Esophagus muscularis mucosa (tissue), 4 donors: ENCODE results near the gene IFIH1. TPM values are rescaled to one million over a fixed set of nuclear protein-coding genes. Genes with fewer than 3 reads are reported as not detected.

ENCODE experiments used
- DNase-seq: peaks from one replicate; pipeline ENCODE4 v3.0.0-alpha.2; 2017; ENCODE audit errors: extremely low spot score
- H3K27ac ChIP-seq, 4 donors: fragments of 200-600 bp; sonication (generic); replicated peaks in 1 of 4; 1 replicate in 3 of 4; 2 replicates in 1 of 4; pipeline ENCODE4 v1.5.1; 2016 to 2019; ENCODE audit warnings: mild to moderate bottlenecking in 1 of 4
- H3K27me3 ChIP-seq, 4 donors: fragments of 200-600 bp; sonication (generic); one replicate each; pipeline versions ENCODE4 v1.5.1 to v1.6.0; 2016 to 2019
- H3K36me3 ChIP-seq, 4 donors: fragments of 200-600 bp; sonication (generic); one replicate each; pipeline ENCODE4 v1.5.1; 2016 to 2019
- H3K4me1 ChIP-seq, 4 donors: fragments of 200-600 bp; sonication (generic); one replicate each; pipeline ENCODE4 v1.5.1; 2016 to 2019
- H3K4me3 ChIP-seq, 4 donors: fragments of 200-600 bp; sonication (generic); 1 replicate in 2 of 4; 2 replicates in 2 of 4; pipeline ENCODE4 v1.5.1; 2016 to 2019; ENCODE audit warnings: mild to moderate bottlenecking in 4 of 4, moderate library complexity in 1 of 4
- H3K9me3 ChIP-seq, 4 donors: fragments of 200-600 bp; sonication (generic); 1 replicate in 3 of 4; 2 replicates in 1 of 4; pipeline ENCODE4 v1.5.1; 2016 to 2019
- CTCF ChIP-seq, 3 experiments: fragments of 200-600 bp in 2 of 3; fragments of 450-650 bp in 1 of 3; sonication (generic) in 2 of 3; IDR thresholded peaks; one replicate each; pipeline ENCODE4 v1.5.1; 2017 to 2019; ENCODE audit warnings: antibody characterized with exemption in 3 of 3, mild to moderate bottlenecking in 2 of 3, moderate library complexity in 1 of 3
- EP300 ChIP-seq: sonication (generic); formaldehyde crosslinking; IDR thresholded peaks from one replicate; pipeline ENCODE4 v1.6.1; 2017; ENCODE audit warnings: antibody characterized with exemption
- POLR2A ChIP-seq: fragments of 450-650 bp; IDR thresholded peaks from one replicate; pipeline ENCODE4 v1.6.1; 2017; ENCODE audit warnings: antibody characterized with exemption, moderate library complexity, mild to moderate bottlenecking, low read depth
- POLR2AphosphoS5 ChIP-seq, 2 donors: sonication (generic); formaldehyde crosslinking; IDR thresholded peaks; one replicate each; pipeline ENCODE4 v1.6.1; 2017; ENCODE audit warnings: antibody characterized with exemption in 2 of 2
- WGBS: methylation state at CpG from one replicate; pipeline ENCODE4 v1.1.5; 2018; 5-methylcytosine and 5-hydroxymethylcytosine counted together
- intact Hi-C: fragments of 100-400 bp; cut with DNase I; formaldehyde crosslinking; loops from one replicate; pipeline ENCODE4 v1.15.1; 2023
- total RNA-seq, 4 donors: library from RNA; depleted of rRNA; stranded (reverse); fragments of >200 nt; gene quantifications; one replicate each; pipeline versions ENCODE4 v1.1.0 to v1.2.1, GENCODE V29; 2016

IFIH1 gene
- 10 to 100 TPM in 2 of 4 donors, 1 to 10 TPM in 2; 8.6 to 12.9 (median 10.6) TPM for total RNA-seq

GRCh38 chr2:162318328-162319180 lies at the start of gene IFIH1:
Gene IFIH1 (minus strand): TSS chr2:162318684. CDS start chr2:162318307, 377 bp downstream.
- H3K4me1 ChIP-seq = peaks cover 5 to 44% (median 40%) of the 10 kb centered on the region in 4 donors
- peak; percentile 64 to 67 for TF ChIP-seq POLR2AphosphoS5 (IDR thresholded peaks at IDR 0.05)
- TF ChIP-seq CTCF (IDR thresholded peaks at IDR 0.05) = peak in 2 of 3 experiments; percentile 38 to 41
- no peak for TF ChIP-seq EP300
- TF ChIP-seq POLR2A = no peak

GRCh38 chr2:162365392-162365791 lies 46.9 kb upstream of the IFIH1 start:
- no peak for DNase-seq
- Histone ChIP-seq H3K4me1 (peaks cover 0 to 17% (median 15%) of the 10 kb centered on the region in 4 donors), H3K36me3 (no peaks in the 10 kb centered on the region), H3K4me3 (no peak overlapping the region), H3K27ac (no peak overlapping the region), H3K9me3 (no peaks in the 10 kb centered on the region), H3K27me3 (no peaks in the 10 kb centered on the region)
- intact Hi-C loops = no loop called here
- 76% methylated on average over 2 of the region's 2 CpGs for WGBS
- TF ChIP-seq POLR2A (no peak), CTCF (IDR thresholded peaks at IDR 0.05) (no peak), POLR2AphosphoS5 (IDR thresholded peaks at IDR 0.05) (no peak), EP300 (no peak)

More at GRCh38 chr2:162318328-162319180, at the start of gene IFIH1:
- peak; percentile 95 for DNase-seq
- WGBS = under 1% methylated on average over 18 of the region's 45 CpGs
- no peaks in the 10 kb centered on the region for H3K9me3 ChIP-seq
- H3K4me3 ChIP-seq = peak within 1 kb of the TSS; percentile 75 to 97 (median 92)
- no peaks in the 10 kb centered on the region for H3K27me3 ChIP-seq
- H3K27ac ChIP-seq = peak within 1 kb of the TSS; percentile 83 to 92 (median 90)
- no peaks in the 10 kb centered on the region for H3K36me3 ChIP-seq
- intact Hi-C loops = no loop called here

GRCh38 chr2:162344617-162344950 lies 26.1 kb upstream of the IFIH1 start:
- Histone ChIP-seq H3K36me3 (peaks cover 0 to 4% (median 0%) of the 10 kb centered on the region in 4 donors), H3K9me3 (no peaks in the 10 kb centered on the region), H3K4me3 (peak overlapping the region; percentile 66 to 91 (median 81)), H3K27ac (peak overlapping the region; percentile 67 to 77 (median 75)), H3K4me1 (peaks cover 3 to 17% (median 16%) of the 10 kb centered on the region in 4 donors), H3K27me3 (no peaks in the 10 kb centered on the region)
- WGBS = 6% methylated on average over 8 of the region's 8 CpGs
- TF ChIP-seq POLR2AphosphoS5 (IDR thresholded peaks at IDR 0.05) = no peak
- TF ChIP-seq EP300 = no peak
- no peak for DNase-seq
- intact Hi-C loops = no loop called here

- DNase-seq = peak; percentile 99
- intact Hi-C loops = no loop called here
- under 1% methylated on average over 24 of the region's 57 CpGs for WGBS
- Histone ChIP-seq H3K4me3 (peak within 1 kb of the TSS; percentile 66 to 91 (median 81)), H3K27me3 (no peaks in the 10 kb centered on the region), H3K36me3 (peaks cover 0 to 4% (median 0%) of the 10 kb centered on the region in 4 donors), H3K4me1 (peaks cover 3 to 17% (median 16%) of the 10 kb centered on the region in 4 donors), H3K9me3 (no peaks in the 10 kb centered on the region), H3K27ac (peak within 1 kb of the TSS; percentile 67 to 77 (median 75))
- peak; percentile 70 to 87 for TF ChIP-seq POLR2AphosphoS5 (IDR thresholded peaks at IDR 0.05)
- TF ChIP-seq EP300 = no peak
Observed at GRCh38 chr2:162343824-162344616, 25.5 kb upstream of the IFIH1 start, which contains the start of gene GCA. Gene GCA (plus strand): TSS chr2:162344132. CDS start chr2:162344249, 117 bp downstream.

- WGBS = 49% methylated on average over 4 of the region's 4 CpGs
- no peak for TF ChIP-seq CTCF (IDR thresholded peaks at IDR 0.05)
- no peak for TF ChIP-seq EP300
- no peak for TF ChIP-seq POLR2A
- TF ChIP-seq POLR2AphosphoS5 (IDR thresholded peaks at IDR 0.05) = no peak
- H3K9me3 ChIP-seq = no peaks in the 10 kb centered on the region
- H3K27ac ChIP-seq = peak overlapping the region in 1 of 4 donors; percentile 77
- DNase-seq = no peak
- H3K4me1 ChIP-seq = peaks cover 3 to 17% (median 16%) of the 10 kb centered on the region in 4 donors
- H3K36me3 ChIP-seq = peaks cover 0 to 4% (median 0%) of the 10 kb centered on the region in 4 donors
- peak overlapping the region; percentile 66 to 91 (median 81) for H3K4me3 ChIP-seq
- no peaks in the 10 kb centered on the region for H3K27me3 ChIP-seq
- intact Hi-C loops = no loop called here
Observed at GRCh38 chr2:162343492-162343823, 25.0 kb upstream of the IFIH1 start.
